HCEC 1CT (cell line): ENCODE data around the gene DNAH10.
A peak's percentile ranks its signal among the peaks of the same experiment; 100 is the strongest.

Experiments
- DNase-seq: peaks from one replicate; pipeline ENCODE4 v3.0.0-alpha.2; 2017

Gene DNAH10

DNA sequence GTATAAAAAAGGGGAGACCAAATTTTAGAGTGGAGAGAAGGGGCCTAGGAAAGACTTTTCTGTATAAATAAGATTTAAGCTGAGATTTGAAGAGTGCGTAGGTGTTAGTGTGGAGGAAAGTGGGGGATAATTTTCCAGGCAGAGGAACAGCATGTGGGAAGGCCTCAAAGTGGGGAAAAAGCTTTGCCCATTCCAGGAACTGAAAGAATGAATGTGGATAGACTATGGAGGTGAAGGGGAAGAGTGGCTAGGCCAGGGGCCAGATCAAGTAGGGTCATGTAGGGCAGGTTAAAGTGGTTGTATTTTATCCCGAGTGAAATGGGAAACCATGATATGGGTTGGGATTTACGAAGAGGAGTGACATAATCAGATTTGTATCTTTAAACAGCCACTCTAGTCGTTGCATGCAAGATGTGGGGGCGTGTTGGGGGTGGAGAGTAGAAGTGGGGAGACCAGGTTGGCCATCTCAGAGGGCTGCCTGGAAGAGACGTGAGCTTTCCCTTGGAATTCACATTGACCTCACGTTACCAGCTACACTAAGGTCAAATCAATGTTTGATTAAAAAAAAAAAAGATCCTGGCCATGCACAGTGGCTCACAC is 214.2 kb downstream of the DNAH10 start:
- DNase-seq, result no peak

DNA sequence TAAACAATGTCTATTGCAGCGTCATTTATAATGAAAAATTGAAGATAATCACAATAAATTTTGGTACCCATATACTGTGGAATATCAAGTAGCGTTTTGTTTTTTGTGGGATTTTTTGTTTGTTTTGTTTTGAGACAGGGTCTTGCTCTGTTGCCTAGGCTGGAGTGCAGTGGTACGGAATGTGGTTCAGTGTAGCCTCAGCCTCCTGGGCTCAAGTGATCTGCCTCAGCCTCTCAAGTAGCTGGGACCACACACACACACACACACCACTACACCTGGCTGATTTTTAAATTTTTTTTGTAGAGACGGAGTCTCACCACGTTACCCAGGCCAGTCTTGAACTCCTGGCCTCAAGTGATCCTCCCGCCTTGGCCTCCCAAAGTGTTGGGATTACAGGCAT is 217.5 kb downstream of the DNAH10 start:
- DNase-seq, result no peak

DNA sequence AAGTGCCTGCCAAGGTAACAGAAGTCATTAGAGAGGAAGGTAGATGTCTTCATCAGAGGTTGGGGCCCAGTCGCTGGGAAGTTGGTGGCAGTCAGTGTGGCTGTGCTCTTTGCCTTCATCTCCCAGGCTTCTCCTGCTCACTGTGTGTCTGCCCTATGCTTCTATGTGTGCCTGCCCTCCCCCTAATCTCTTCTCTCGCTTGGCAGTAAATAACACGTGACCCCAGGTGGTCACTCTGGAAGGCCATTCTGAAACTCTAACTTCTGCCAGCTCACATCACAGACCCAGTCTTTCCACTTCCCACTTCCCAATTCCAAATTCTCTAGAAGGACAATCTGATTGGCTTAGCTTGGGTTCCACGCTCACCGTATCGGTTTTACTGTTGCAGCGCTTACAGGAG is 220.2 kb downstream of the DNAH10 start:
- no peak for DNase-seq

DNA sequence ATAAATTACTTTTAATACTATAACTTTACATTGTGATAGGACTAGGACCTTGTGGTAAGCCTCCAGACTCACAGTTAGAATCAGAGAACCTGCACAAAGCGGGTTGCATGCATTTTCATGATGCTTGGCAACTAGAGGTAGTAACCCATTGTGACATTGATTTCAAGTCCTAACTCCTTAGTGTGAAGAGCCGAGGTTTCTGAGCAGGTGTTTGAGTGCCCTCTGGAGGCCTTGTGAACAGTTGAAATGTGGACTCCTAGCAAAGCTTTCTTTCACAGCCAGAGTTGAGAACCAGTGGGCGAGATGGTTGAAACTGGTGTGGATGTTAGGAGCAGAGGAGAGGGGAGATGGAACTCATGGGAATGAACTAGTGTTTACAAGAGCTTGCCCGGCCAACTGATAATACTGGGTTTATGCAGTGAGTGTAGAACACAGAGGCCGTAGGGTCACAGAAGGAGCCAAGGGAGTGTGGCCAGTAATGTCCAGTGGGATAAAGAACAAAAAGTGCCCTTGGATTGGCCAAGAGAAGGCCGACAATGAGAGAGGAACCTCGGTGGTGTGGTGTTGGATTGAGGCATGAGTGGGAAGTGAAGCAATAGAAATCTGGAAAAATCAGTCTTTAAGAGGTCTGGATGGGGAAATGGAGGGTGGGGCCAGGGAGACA is 221.9 kb downstream of the DNAH10 start:
- DNase-seq, result peak; percentile 66

DNA sequence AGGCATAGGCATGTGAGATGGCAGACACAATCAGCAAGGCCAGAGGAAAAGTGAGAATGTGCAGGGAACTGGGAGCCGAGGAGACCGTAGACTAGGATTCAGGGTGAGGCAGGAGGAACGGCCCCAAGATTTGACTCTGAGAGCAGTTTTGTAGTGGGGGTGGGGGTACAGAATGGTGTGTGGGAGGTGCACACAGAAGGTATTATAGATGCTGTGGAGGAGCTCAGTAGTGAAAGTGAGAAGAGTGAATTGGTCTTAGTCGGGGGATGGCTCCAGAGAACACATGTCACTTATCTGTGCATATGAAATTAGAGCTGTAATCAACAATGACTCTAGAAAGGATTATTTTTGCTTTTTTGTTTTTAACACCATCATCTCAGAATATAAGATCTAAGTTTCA is 222.8 kb downstream of the DNAH10 start:
- no peak for DNase-seq
